NOMO-1 treated with DMSO at 0.1 percent for 48 hours (cell line): Measurements from ENCODE around the gene ADAM10.
"Not testable (repeated sequence)": the region's sequence is repeated elsewhere in the genome, so short reads cannot be mapped to it uniquely, and the experiment has no call there.

Source experiments
- DNase-seq: peaks from one replicate; lab custom pipeline; 2025; ENCODE audit not compliant: unreplicated experiment; lab: John Stamatoyannopoulos, UW

The ADAM10 gene

GRCh38 chr15:58749532-58750337 lies at the start of gene ADAM10:
ADAM10 (minus strand) TSS chr15:58749707; CDS start chr15:58749534, 173 bp downstream.
- DNase-seq: peak; percentile 98

GRCh38 chr15:58797505-58797904 lies 48.0 kb upstream of the ADAM10 start:
- no peak for DNase-seq

- DNase-seq: no peak
Observed at GRCh38 chr15:58795825-58796224, 46.3 kb upstream of the ADAM10 start.

- no peak for DNase-seq
Observed at GRCh38 chr15:58793862-58794261, 44.4 kb upstream of the ADAM10 start.

- no peak for DNase-seq
Observed at GRCh38 chr15:58788056-58788710, 38.7 kb upstream of the ADAM10 start.

- no peak for DNase-seq
Observed at GRCh38 chr15:58785355-58785754, 35.8 kb upstream of the ADAM10 start.

GRCh38 chr15:58779554-58779953 lies 30.0 kb upstream of the ADAM10 start:
- DNase-seq: no peak

GRCh38 chr15:58777107-58777506 lies 27.6 kb upstream of the ADAM10 start:
- no peak for DNase-seq

- DNase-seq: no peak
Observed at GRCh38 chr15:58775402-58775801, 25.9 kb upstream of the ADAM10 start.

- DNase-seq: no peak
Observed at GRCh38 chr15:58773024-58773423, 23.5 kb upstream of the ADAM10 start.

- no peak for DNase-seq
Observed at GRCh38 chr15:58771621-58772250, 22.2 kb upstream of the ADAM10 start.

- DNase-seq: peak; percentile 98
Observed at GRCh38 chr15:58770857-58771620, 21.5 kb upstream of the ADAM10 start, which contains the start of gene MINDY2. MINDY2 (plus strand) TSS chr15:58771302; CDS start chr15:58771396, 94 bp downstream.

GRCh38 chr15:58770519-58770856 lies 21.0 kb upstream of the ADAM10 start:
- peak; percentile 63 for DNase-seq

- DNase-seq: not testable (repeated sequence)
Observed at GRCh38 chr15:58768601-58769004, 19.1 kb upstream of the ADAM10 start.

- no peak for DNase-seq
Observed at GRCh38 chr15:58766290-58766689, 16.8 kb upstream of the ADAM10 start.

- no peak for DNase-seq
Observed at GRCh38 chr15:58764468-58764867, 15.0 kb upstream of the ADAM10 start.

- no peak for DNase-seq
Observed at GRCh38 chr15:58762731-58763130, 13.2 kb upstream of the ADAM10 start.

GRCh38 chr15:58762285-58762684 lies 12.8 kb upstream of the ADAM10 start:
- DNase-seq: no peak

GRCh38 chr15:58761010-58761388 lies 11.5 kb upstream of the ADAM10 start:
- no peak for DNase-seq

- DNase-seq: peak; percentile 28
Observed at GRCh38 chr15:58760385-58761009, 11.0 kb upstream of the ADAM10 start.

- no peak for DNase-seq
Observed at GRCh38 chr15:58758141-58758540, 8.6 kb upstream of the ADAM10 start.
